Measurements from ENCODE around the gene TRANK1. TPM values are rescaled to one million over a fixed set of nuclear protein-coding genes. Genes with fewer than 3 reads are reported as not detected.

The TRANK1 gene
- total and polyA plus RNA-seq, 4 donors, result 2.9 to 40.0 (median 10.2) TPM

GRCh38 chr3:36923981-36924743, 20.7 kb downstream of the TRANK1 start:
- no peak for DNase-seq (ENCODE audit: low spot score)
- H3K27ac ChIP-seq (ENCODE audit: low read depth in 1 of 2, low read length in 2 of 2), result no peak overlapping the region
- WGBS, result 83% methylated on average over 11 of the region's 11 CpGs

GRCh38 chr3:36923523-36923943, 21.3 kb downstream of the TRANK1 start:
- peaks cover 2 to 43% (median 18%) of the 10 kb centered on the region in 4 donors for H3K4me1 ChIP-seq (ENCODE audit: control insufficient read depth in 4 of 4, insufficient read depth in 4 of 4, low read length in 3 of 4)
- no peak overlapping the region for H3K4me3 ChIP-seq (ENCODE audit: low read depth in 1 of 3, low read length in 3 of 3)
- TF ChIP-seq RAD21 (IDR thresholded peaks at IDR 0.05) (no peak), ATF3 (IDR thresholded peaks at IDR 0.05) (no peak), FOXA1 (IDR thresholded peaks at IDR 0.05) (no peak), JUND (IDR thresholded peaks at IDR 0.05) (no peak), RXRA (IDR thresholded peaks at IDR 0.05) (no peak), YY1 (IDR thresholded peaks at IDR 0.05) (no peak), TAF1 (conservative IDR thresholded peaks at IDR 0.05) (no peak)
- H3K27ac ChIP-seq (ENCODE audit: low read depth in 1 of 2, low read length in 2 of 2), result no peak overlapping the region
- WGBS, result 86% methylated on average over 6 of the region's 6 CpGs
- peaks cover 0 to 8% (median 7%) of the 10 kb centered on the region in 4 donors for H3K9me3 ChIP-seq (ENCODE audit: control insufficient read depth in 4 of 4, low read length in 3 of 4)
- H3K36me3 ChIP-seq (ENCODE audit: control insufficient read depth in 4 of 4, insufficient read depth in 3 of 4, low read depth in 1 of 4, low read length in 3 of 4), result no peaks in the 10 kb centered on the region
- no peaks in the 10 kb centered on the region for H3K27me3 ChIP-seq (ENCODE audit: control insufficient read depth in 4 of 4, insufficient read depth in 4 of 4, low read length in 3 of 4)
- H3K9ac ChIP-seq (ENCODE audit: low read depth in 1 of 2, low read length in 2 of 2), result no peak overlapping the region
- DNase-seq (ENCODE audit: low spot score), result peak; percentile 61

More at GRCh38 chr3:36923981-36924743, 20.7 kb downstream of the TRANK1 start:
- no peak overlapping the region for H3K9ac ChIP-seq (ENCODE audit: low read depth in 1 of 2, low read length in 2 of 2)
- peaks cover 0 to 37% (median 17%) of the 10 kb centered on the region in 4 donors for H3K4me1 ChIP-seq (ENCODE audit: control insufficient read depth in 4 of 4, insufficient read depth in 4 of 4, low read length in 3 of 4)
- no peaks in the 10 kb centered on the region for H3K27me3 ChIP-seq (ENCODE audit: control insufficient read depth in 4 of 4, insufficient read depth in 4 of 4, low read length in 3 of 4)
- no peak overlapping the region for H3K4me3 ChIP-seq (ENCODE audit: low read depth in 1 of 3, low read length in 3 of 3)
- peaks cover 0 to 8% (median 7%) of the 10 kb centered on the region in 4 donors for H3K9me3 ChIP-seq (ENCODE audit: control insufficient read depth in 4 of 4, low read length in 3 of 4)
- no peaks in the 10 kb centered on the region for H3K36me3 ChIP-seq (ENCODE audit: control insufficient read depth in 4 of 4, insufficient read depth in 3 of 4, low read depth in 1 of 4, low read length in 3 of 4)
- TF ChIP-seq, protein P1, sequence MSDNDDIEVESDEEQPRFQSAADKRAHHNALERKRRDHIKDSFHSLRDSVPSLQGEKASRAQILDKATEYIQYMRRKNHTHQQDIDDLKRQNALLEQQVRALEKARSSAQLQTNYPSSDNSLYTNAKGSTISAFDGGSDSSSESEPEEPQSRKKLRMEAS (IDR thresholded peaks at IDR 0.05), result no peak
- no peak for TF ChIP-seq HNF4A (conservative IDR thresholded peaks at IDR 0.05)
- no peak for TF ChIP-seq NR2F2 (IDR thresholded peaks at IDR 0.05)
- no peak for TF ChIP-seq SP1 (IDR thresholded peaks at IDR 0.05)
- no peak for TF ChIP-seq JUND (IDR thresholded peaks at IDR 0.05)
- no peak for TF ChIP-seq GABPA (IDR thresholded peaks at IDR 0.05 in 1 of 2, conservative IDR thresholded peaks at IDR 0.05 in 1 of 2)
- no peak for TF ChIP-seq ZBTB33 (IDR thresholded peaks at IDR 0.05)
- TF ChIP-seq FOXA1 (IDR thresholded peaks at IDR 0.05), result no peak
- TF ChIP-seq TAF1 (conservative IDR thresholded peaks at IDR 0.05), result no peak
- TF ChIP-seq, protein P2, sequence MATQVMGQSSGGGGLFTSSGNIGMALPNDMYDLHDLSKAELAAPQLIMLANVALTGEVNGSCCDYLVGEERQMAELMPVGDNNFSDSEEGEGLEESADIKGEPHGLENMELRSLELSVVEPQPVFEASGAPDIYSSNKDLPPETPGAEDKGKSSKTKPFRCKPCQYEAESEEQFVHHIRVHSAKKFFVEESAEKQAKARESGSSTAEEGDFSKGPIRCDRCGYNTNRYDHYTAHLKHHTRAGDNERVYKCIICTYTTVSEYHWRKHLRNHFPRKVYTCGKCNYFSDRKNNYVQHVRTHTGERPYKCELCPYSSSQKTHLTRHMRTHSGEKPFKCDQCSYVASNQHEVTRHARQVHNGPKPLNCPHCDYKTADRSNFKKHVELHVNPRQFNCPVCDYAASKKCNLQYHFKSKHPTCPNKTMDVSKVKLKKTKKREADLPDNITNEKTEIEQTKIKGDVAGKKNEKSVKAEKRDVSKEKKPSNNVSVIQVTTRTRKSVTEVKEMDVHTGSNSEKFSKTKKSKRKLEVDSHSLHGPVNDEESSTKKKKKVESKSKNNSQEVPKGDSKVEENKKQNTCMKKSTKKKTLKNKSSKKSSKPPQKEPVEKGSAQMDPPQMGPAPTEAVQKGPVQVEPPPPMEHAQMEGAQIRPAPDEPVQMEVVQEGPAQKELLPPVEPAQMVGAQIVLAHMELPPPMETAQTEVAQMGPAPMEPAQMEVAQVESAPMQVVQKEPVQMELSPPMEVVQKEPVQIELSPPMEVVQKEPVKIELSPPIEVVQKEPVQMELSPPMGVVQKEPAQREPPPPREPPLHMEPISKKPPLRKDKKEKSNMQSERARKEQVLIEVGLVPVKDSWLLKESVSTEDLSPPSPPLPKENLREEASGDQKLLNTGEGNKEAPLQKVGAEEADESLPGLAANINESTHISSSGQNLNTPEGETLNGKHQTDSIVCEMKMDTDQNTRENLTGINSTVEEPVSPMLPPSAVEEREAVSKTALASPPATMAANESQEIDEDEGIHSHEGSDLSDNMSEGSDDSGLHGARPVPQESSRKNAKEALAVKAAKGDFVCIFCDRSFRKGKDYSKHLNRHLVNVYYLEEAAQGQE (IDR thresholded peaks at IDR 0.05), result no peak
- TF ChIP-seq RXRA (IDR thresholded peaks at IDR 0.05), result no peak
- no peak for TF ChIP-seq ATF3 (IDR thresholded peaks at IDR 0.05)
